DMS153 treated with DMSO at 0.1 percent for 48 hours (cell line): Measurements from ENCODE around the gene PPP1R3D.
"Not testable (repeated sequence)": the region's sequence is repeated elsewhere in the genome, so short reads cannot be mapped to it uniquely, and the experiment has no call there.

ENCODE experiments used
- DNase-seq: peaks from one replicate; lab custom pipeline; 2025; ENCODE audit not compliant: unreplicated experiment; lab: John Stamatoyannopoulos, UW

The PPP1R3D gene, protein sequence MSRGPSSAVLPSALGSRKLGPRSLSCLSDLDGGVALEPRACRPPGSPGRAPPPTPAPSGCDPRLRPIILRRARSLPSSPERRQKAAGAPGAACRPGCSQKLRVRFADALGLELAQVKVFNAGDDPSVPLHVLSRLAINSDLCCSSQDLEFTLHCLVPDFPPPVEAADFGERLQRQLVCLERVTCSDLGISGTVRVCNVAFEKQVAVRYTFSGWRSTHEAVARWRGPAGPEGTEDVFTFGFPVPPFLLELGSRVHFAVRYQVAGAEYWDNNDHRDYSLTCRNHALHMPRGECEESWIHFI

GRCh38 chr20:59940129-59940955 is at the start of gene PPP1R3D, which contains the start of gene FAM217B:
PPP1R3D (minus strand) TSS chr20:59940305; CDS start chr20:59939931, 374 bp downstream.
FAM217B (plus strand) TSS chr20:59940389; CDS start chr20:59943944, 3,555 bp downstream.
- DNase-seq, result peak; percentile 75

- no peak for DNase-seq
Observed at GRCh38 chr20:59988141-59988540, 48.0 kb upstream of the PPP1R3D start.

GRCh38 chr20:59987135-59987534 is 47.0 kb upstream of the PPP1R3D start:
- DNase-seq, result no peak

GRCh38 chr20:59985864-59986263 is 45.8 kb upstream of the PPP1R3D start:
- no peak for DNase-seq

- DNase-seq, result no peak
Observed at GRCh38 chr20:59985164-59985563, 45.1 kb upstream of the PPP1R3D start.

- no peak for DNase-seq
Observed at GRCh38 chr20:59984541-59984940, 44.4 kb upstream of the PPP1R3D start.

DNA sequence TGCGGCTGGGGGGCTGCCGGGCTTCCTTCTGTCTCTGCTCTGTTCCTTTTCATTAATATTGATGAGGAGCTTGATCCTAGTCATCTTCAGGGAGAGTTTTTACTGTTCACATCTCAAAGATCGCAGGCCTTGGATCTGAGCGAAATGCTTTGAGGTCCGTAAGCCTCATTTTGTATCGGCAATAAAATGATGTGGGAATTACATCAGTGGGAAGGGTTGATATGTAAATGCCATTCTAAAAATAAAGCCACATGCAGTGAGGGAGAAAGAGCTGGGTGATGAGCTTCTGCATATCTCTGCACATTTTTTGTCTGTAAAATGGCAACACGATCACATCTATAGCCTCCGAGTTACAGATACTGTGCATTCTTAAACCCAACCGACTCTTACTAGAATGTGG is 43.0 kb upstream of the PPP1R3D start:
- DNase-seq, result no peak

DNA sequence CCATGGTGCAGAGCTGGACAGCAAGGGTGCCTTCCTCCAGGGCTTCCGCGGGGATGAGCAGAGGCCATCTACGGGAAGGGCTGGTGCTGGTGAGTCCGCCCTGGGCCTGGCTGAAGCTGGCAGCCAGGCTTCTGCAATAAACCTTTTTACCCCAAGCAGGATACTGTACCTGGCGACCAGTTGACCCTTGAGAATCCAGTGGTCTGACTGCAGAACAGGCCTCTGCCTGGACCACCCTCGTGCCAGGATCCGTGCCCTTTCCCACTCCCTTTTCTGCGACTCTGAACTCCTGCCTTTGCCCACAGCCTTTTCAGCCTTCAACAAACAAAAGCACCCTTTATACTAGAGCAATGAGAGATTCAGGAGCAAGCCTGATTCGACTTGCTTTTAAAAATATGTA is 37.0 kb upstream of the PPP1R3D start:
- DNase-seq, result no peak

DNA sequence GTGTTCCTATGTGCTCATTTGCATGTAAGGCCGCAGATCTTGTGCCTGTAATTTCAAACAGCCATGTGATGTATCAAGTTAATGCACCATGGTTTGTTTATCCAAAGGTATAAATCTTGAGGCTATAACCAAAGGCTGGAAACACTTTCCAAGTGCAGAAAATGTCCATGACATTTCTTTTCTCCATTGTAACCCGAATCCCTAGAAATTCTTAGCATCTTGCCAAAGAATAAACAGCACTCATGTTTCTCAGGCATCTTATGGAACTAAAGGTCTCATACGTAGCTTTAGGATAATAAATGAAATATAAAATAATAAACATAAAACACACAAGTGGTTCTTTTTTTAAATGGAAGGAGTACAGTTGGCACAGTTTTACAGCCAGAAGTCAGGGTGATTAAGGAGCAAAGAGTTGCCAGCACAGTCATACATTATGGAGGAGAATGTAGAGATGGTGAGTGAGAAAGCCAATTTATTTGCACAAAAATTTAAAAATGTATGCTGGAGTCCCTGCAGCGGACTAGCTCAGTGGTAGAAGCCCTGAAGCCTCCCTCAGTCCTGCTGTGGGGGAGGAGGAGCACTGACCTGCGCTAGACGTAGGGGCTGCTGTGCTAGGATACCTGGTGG is 36.2 kb upstream of the PPP1R3D start:
- no peak for DNase-seq

- DNase-seq, result no peak
Observed at GRCh38 chr20:59972037-59972801, 32.1 kb upstream of the PPP1R3D start.

DNA sequence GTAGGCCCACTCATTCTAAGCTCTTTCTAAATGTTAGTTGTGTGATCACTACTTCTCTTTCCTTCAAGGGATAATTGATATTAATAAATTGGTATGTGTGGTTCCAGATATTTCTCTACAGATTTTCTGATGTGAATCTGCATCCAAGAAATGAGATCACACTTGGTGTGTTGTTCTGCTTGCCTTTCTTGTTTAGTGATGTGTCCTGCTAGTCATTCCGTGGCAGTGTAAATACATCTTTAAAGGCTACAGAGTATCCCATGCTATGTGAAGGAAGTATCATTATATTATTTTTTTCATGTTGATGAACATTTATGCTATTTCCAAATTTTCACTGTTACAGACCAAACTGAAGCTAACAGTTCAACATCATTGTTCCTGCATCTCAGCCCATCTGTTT is 31.3 kb upstream of the PPP1R3D start:
- no peak for DNase-seq

- no peak for DNase-seq
Observed at GRCh38 chr20:59966428-59966827, 26.3 kb upstream of the PPP1R3D start.

- no peak for DNase-seq
Observed at GRCh38 chr20:59962155-59962554, 22.1 kb upstream of the PPP1R3D start.

GRCh38 chr20:59961423-59961822 is 21.3 kb upstream of the PPP1R3D start:
- DNase-seq, result no peak

DNA sequence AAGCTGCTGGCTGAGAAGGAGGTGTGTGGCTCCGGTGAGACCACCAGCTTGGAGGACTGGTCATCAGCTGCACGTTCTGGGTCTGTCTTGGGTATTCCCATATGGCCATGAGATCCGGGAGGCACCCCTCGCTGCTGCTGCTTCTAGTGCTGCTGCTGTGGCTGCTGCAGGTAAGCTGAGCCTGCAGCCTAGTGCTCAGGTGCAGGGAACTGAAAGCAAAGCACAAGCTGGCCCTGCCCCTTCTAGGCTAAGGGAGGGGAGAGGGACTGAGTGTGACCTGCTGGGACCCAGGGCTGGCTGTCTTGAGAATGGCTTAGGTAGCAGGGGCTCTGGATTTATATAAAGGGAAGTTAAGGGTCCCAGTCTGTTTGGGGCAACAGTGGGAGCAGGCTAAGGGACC is 18.5 kb upstream of the PPP1R3D start:
- DNase-seq, result peak; percentile 53

DNA sequence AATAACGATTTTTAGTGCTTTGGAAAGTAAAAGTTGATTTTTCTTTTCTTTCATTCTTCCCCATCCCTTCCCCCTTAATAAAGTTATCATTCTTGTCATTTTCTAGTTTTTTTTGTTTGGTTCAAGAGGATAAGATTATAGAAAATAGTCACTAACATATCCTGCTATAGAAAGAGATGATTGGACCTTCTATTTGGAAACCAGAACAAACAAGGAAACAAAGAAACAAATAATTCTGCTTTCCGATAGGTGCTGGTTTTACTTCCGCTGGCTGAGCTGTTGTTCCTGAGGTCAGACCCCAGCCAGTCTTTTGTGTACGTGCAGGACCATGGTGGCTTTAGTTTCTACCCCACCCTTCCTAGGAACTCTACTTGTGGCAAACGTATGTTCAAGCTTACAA is 18.0 kb upstream of the PPP1R3D start, which contains the start of gene CDH26:
Gene CDH26, plus strand, starts transcription at position 301 of the 400 bp plus-strand sequence. CDS start 304 bp downstream, outside the sequence.
- peak; percentile 53 for DNase-seq

DNA sequence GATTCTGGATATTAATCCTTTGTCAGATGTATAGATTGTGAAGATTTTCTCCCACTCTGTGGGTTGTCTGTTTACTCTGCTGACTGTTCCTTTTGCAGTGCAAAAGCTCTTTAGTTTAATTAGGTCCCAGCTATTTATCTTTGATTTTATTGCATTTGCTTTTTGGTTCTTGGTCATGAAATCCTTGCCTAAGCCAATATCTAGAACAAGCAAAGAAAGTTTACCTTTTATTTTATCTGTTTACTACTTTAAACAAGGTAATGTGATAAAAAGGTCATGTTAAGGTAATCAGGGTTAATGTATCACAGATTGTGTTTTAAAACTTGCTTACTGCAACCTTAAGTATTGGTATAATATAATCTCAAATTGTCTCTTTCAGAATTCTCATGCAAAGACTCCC is 17.5 kb upstream of the PPP1R3D start:
- DNase-seq, result not testable (repeated sequence)

DNA sequence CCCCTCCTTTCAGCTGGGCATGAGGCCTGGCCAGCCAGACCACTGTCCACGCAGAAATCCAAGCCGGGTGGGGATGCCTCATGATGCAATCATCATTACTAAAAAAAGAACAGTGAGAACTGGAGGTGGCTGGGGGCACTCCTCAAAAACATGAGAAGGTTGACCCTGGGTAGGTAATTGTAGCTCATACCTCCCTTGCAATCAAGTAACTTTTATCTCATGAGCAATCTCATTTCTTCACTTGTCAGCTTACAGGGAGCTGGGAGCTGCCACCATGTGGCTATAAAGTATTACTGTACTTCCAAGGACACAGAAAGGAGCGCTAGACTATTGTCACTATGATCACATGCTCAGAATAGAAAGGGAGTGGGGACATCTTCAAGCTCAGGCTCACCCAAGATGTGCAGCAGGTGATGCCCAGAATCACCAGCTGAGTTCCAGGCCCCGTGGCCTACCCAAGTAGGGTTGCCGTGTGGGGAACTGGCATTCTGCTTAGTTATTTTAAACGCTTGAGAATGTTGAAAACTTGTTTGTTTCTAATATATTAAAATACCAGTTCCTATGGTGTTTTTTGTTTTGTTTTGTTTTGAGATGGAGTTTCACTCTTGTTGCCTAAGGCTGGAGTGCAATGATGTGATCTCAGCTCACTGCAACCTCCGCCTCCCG is 15.2 kb upstream of the PPP1R3D start:
- no peak for DNase-seq

DNA sequence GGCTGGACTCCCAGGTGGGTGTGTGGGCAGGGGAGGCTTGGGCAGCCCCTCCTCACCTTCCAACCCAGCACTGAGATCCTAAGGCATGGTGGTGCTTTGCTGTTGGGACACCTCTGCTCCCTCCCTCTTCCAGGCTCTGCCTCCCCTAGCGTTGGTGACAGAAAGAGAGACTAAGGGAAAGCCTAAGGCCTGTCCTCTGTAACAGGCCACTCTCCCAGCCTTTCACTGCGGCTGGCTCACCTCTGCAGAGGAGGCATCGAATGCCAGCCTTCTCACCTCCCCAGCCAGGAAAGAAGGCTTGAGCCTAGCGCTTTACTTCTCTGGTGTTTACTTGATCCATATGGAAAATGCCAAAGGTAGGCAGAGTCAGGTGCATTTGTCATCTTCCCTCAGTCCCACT is 14.6 kb upstream of the PPP1R3D start:
- no peak for DNase-seq

DNA sequence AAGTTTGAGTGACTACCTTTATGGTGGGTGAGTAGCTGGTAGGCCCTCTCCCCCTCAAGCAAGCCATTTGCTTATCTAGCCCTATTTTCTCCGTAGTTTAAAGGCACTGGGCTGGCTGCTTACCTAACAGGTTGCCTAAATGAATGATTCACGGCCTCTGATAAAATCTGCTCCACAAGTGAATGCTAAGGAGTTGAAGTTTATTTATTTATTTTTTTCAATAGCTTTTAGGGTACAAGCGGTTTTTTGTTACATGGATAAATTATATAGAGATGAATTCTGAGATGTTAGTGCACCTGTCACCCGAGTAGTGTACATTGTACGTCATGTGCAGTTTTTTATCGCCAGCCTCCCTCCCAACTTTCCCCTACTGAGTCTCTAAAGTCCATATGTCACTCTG is 9.8 kb upstream of the PPP1R3D start:
- DNase-seq, result no peak
